WTC11 (cell line): ENCODE data around the gene NPAS3.

ENCODE experiments used
- JAZF1 ChIP-seq: fragments of 250-450 bp; sonication (Bioruptor Pico); IDR thresholded peaks from 2 replicates; pipeline ENCODE4 v1.9.0; 2021; ENCODE audit warnings: moderate library complexity, mild to moderate bottlenecking, inconsistent platforms
- ZNF317 ChIP-seq: sonication (generic); formaldehyde crosslinking; IDR thresholded peaks from 2 replicates; pipeline ENCODE4 v1.8.1; 2023; ENCODE audit warnings: low read depth, mild to moderate bottlenecking, moderate library complexity, missing genetic modification reagents, borderline replicate concordance
- TF ChIP-seq, protein P1 (sequence below): fragments of 250-450 bp; sonication (Bioruptor Pico); IDR thresholded peaks from 2 replicates; pipeline ENCODE4 v1.8.0; 2021; ENCODE audit warnings: mild to moderate bottlenecking
- TF ChIP-seq, protein P2 (sequence below): fragments of 200-600 bp; IDR thresholded peaks from 2 replicates; pipeline ENCODE4 v1.8.0; 2022; ENCODE audit warnings: antibody characterized with exemption

DNA sequence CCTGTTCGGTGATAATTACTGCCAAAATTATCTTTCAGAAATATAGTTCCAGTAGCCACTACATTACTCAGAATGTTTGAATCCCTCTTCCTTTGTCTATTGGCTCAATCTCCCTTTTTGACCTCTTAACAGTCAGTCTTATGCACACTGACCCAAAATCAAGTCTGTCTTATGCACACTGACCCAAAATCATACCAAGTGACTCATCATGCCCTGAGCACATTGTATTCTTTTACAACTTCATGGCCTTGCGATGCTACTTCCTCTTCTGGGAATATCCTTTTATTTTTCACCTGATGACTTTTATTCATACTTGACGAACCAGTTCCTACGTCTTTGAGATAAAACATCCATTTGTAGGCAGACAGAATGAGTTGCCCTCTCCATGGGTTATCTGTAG, 182.3 kb downstream of the NPAS3 start:
- TF ChIP-seq JAZF1 = no peak
- TF ChIP-seq ZNF317 (CRISPR knock-in tag) = no peak
- TF ChIP-seq, protein P1, sequence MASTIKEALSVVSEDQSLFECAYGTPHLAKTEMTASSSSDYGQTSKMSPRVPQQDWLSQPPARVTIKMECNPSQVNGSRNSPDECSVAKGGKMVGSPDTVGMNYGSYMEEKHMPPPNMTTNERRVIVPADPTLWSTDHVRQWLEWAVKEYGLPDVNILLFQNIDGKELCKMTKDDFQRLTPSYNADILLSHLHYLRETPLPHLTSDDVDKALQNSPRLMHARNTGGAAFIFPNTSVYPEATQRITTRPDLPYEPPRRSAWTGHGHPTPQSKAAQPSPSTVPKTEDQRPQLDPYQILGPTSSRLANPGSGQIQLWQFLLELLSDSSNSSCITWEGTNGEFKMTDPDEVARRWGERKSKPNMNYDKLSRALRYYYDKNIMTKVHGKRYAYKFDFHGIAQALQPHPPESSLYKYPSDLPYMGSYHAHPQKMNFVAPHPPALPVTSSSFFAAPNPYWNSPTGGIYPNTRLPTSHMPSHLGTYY (CRISPR knock-in tag) = no peak
- TF ChIP-seq, protein P2, sequence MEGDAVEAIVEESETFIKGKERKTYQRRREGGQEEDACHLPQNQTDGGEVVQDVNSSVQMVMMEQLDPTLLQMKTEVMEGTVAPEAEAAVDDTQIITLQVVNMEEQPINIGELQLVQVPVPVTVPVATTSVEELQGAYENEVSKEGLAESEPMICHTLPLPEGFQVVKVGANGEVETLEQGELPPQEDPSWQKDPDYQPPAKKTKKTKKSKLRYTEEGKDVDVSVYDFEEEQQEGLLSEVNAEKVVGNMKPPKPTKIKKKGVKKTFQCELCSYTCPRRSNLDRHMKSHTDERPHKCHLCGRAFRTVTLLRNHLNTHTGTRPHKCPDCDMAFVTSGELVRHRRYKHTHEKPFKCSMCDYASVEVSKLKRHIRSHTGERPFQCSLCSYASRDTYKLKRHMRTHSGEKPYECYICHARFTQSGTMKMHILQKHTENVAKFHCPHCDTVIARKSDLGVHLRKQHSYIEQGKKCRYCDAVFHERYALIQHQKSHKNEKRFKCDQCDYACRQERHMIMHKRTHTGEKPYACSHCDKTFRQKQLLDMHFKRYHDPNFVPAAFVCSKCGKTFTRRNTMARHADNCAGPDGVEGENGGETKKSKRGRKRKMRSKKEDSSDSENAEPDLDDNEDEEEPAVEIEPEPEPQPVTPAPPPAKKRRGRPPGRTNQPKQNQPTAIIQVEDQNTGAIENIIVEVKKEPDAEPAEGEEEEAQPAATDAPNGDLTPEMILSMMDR = no peak
